Measurements from ENCODE around the gene HOXB7.
A peak's percentile ranks its signal among the peaks of the same experiment; 100 is the strongest.

The HOXB7 gene

GRCh38 chr17:48606892-48607614 lies 3.8 kb downstream of the HOXB7 start:
- DNase-seq = no peak

GRCh38 chr17:48605991-48606891 lies 4.6 kb downstream of the HOXB7 start:
- no peak for DNase-seq

GRCh38 chr17:48605409-48605919 lies 5.4 kb downstream of the HOXB7 start:
- DNase-seq = no peak

GRCh38 chr17:48604770-48605329 lies 6.0 kb downstream of the HOXB7 start, which contains the start of gene HOXB6:
Gene HOXB6, minus strand, starts transcription at chr17:48604986. Its CDS starts 6,836 bp downstream, at chr17:48598150.
- no peak for DNase-seq

GRCh38 chr17:48603959-48604769 lies 6.7 kb downstream of the HOXB7 start:
- no peak for DNase-seq

GRCh38 chr17:48601539-48602425 lies 9.0 kb downstream of the HOXB7 start:
- no peak for DNase-seq

GRCh38 chr17:48601207-48601538 lies 9.6 kb downstream of the HOXB7 start:
- DNase-seq = no peak

GRCh38 chr17:48600244-48601098 lies 10.3 kb downstream of the HOXB7 start:
- DNase-seq = no peak

GRCh38 chr17:48599354-48599753 lies 11.5 kb downstream of the HOXB7 start:
- no peak for DNase-seq

- no peak for DNase-seq
These were observed 12.1 kb downstream of the HOXB7 start for GRCh38 chr17:48598736-48599135.

- DNase-seq = peak; percentile 35
These were observed 12.8 kb downstream of the HOXB7 start for GRCh38 chr17:48597778-48598631.

- no peak for DNase-seq
These were observed 13.4 kb downstream of the HOXB7 start for GRCh38 chr17:48597528-48597777.

GRCh38 chr17:48596735-48597527 lies 13.9 kb downstream of the HOXB7 start:
- DNase-seq = no peak

- no peak for DNase-seq
These were observed 14.7 kb downstream of the HOXB7 start for GRCh38 chr17:48596000-48596734.

- no peak for DNase-seq
These were observed 15.4 kb downstream of the HOXB7 start for GRCh38 chr17:48595278-48595999.

- no peak for DNase-seq
These were observed 16.1 kb downstream of the HOXB7 start for GRCh38 chr17:48594538-48595277.

All from MV-4-11 (cell line).